HCT116 (cell line): ENCODE data around the gene PCBP3. TPM values are rescaled to one million over a fixed set of nuclear protein-coding genes. Genes with fewer than 3 reads are reported as not detected.

ENCODE experiments used
- ATAC-seq: fragments of 200-7000 bp; cut with Tn5 transposase; 2 replicates; pipeline ENCODE4 v1.9.1; 2020; ENCODE audit warnings: mild to moderate bottlenecking, moderate library complexity
- BruUV-seq: library from RNA; stranded (reverse); fragments of 400-500 nt; replicated peaks from 2 replicates; lab custom pipeline; 2021; lab: Mats Ljungman, UMichigan
- CTCF ChIA-PET: fragments of 300-600 bp; sonication (Branson Sonifier 250); formaldehyde crosslinking; loops from one replicate; lab custom pipeline; 2021; ENCODE audit warnings: antibody characterized with exemption; lab: Charles Lee
- POLR2A ChIA-PET: fragments of 300-600, 350-600 bp; sonication (Branson Sonifier 250); formaldehyde crosslinking; loops from one replicate; lab custom pipeline; 2021; ENCODE audit warnings: antibody characterized with exemption; lab: Charles Lee
- RAD21 ChIA-PET, 2 experiments: fragments of 300-600 bp; sonication (Branson Sonifier 250); formaldehyde crosslinking; loops; one replicate each; lab custom pipeline; 2023; ENCODE audit warnings: low total read pairs in 2 of 2; ENCODE audit not compliant: uncharacterized antibody in 2 of 2, unreplicated experiment in 2 of 2, low non-redundant PET in 1 of 2; lab: Charles Lee
- DNase-seq: peaks from one replicate; pipeline ENCODE4 v3.0.0-alpha.2; 2010; ENCODE audit warnings: low read depth, low spot score
- H2AFZ ChIP-seq: fragments of 200-600 bp; shearing (Covaris generic), sonication (generic); 2 replicates; pipeline ENCODE4 v1.6.1; 2017; ENCODE audit warnings: low read depth, mixed run types, mixed read lengths, antibody characterized with exemption, low read length; ENCODE audit not compliant: poor library complexity, severe bottlenecking
- H3K27ac ChIP-seq: 2 replicates; pipeline ENCODE4 v1.5.1; 2012; ENCODE audit warnings: low read depth, low read length
- H3K27me3 ChIP-seq: fragments of 200-600 bp; sonication (generic); 2 replicates; pipeline ENCODE4 v1.6.1; 2016; ENCODE audit warnings: mixed run types, low read length, mixed read lengths; ENCODE audit not compliant: insufficient read depth
- H3K36me3 ChIP-seq, 2 experiments: fragments of 200-500 bp in 1 of 2; fragments of 200-600 bp in 1 of 2; sonication (Bioruptor generic) in 1 of 2; sonication (generic) in 1 of 2; 2 replicates each; pipeline versions ENCODE4 v1.5.1 to v1.6.1; 2014 to 2016; ENCODE audit warnings: low read length in 2 of 2, inconsistent platforms in 1 of 2, mixed read lengths in 1 of 2, mixed run types in 1 of 2; ENCODE audit not compliant: insufficient read depth in 2 of 2, control insufficient read depth in 1 of 2
- H3K4me1 ChIP-seq, 2 experiments: fragments of 200-600 bp in 1 of 2; sonication (generic) in 1 of 2; 2 replicates each; pipeline versions ENCODE4 v1.5.1 to v1.6.1; 2012 to 2017; ENCODE audit warnings: low read length in 2 of 2, inconsistent platforms in 1 of 2, mild to moderate bottlenecking in 1 of 2, mixed read lengths in 1 of 2, mixed run types in 1 of 2, moderate library complexity in 1 of 2; ENCODE audit not compliant: insufficient read depth in 2 of 2, control insufficient read depth in 1 of 2
- H3K4me2 ChIP-seq: fragments of 200-600 bp; sonication (generic); 2 replicates; pipeline ENCODE4 v1.6.1; 2017; ENCODE audit warnings: mixed run types, low read length, mixed read lengths
- H3K4me3 ChIP-seq, 2 experiments: fragments of 200-600 bp in 1 of 2; sonication (generic) in 1 of 2; replicated peaks in 1 of 2; 2 replicates each; pipeline ENCODE4 v1.5.1; 2011 to 2016; ENCODE audit warnings: low read length in 2 of 2, control low read depth in 1 of 2, low read depth in 1 of 2, mild to moderate bottlenecking in 1 of 2, mixed read lengths in 1 of 2, mixed run types in 1 of 2
- H3K79me2 ChIP-seq: fragments of 200-600 bp; sonication (generic); 2 replicates; pipeline ENCODE4 v1.6.1; 2017; ENCODE audit warnings: mild to moderate bottlenecking, mixed run types, low read length, moderate library complexity, mixed read lengths; ENCODE audit not compliant: insufficient read depth
- H3K9ac ChIP-seq: fragments of 200-600 bp; sonication (generic); 2 replicates; pipeline ENCODE4 v1.6.1; 2016; ENCODE audit warnings: low read length, mixed read lengths
- H3K9me2 ChIP-seq: fragments of 200-600 bp; sonication (generic), shearing (Covaris generic); 2 replicates; pipeline ENCODE4 v1.6.1; 2017; ENCODE audit warnings: mixed run types, mild to moderate bottlenecking, moderate library complexity; ENCODE audit not compliant: insufficient read depth
- H3K9me3 ChIP-seq, 2 experiments: fragments of 200-500 bp in 1 of 2; fragments of 200-600 bp in 1 of 2; sonication (Bioruptor generic) in 1 of 2; sonication (generic) in 1 of 2; 2 replicates each; pipeline ENCODE4 v1.6.1; 2014 to 2017; ENCODE audit warnings: low read length in 2 of 2, mixed read lengths in 2 of 2, inconsistent platforms in 1 of 2, low read depth in 1 of 2, mild to moderate bottlenecking in 1 of 2, mixed run types in 1 of 2, moderate library complexity in 1 of 2; ENCODE audit not compliant: control insufficient read depth in 1 of 2, insufficient read depth in 1 of 2
- H4K20me1 ChIP-seq: fragments of 200-600 bp; sonication (generic), shearing (Covaris generic); 2 replicates; pipeline ENCODE4 v1.6.1; 2017; ENCODE audit warnings: mixed run types, mild to moderate bottlenecking, moderate library complexity; ENCODE audit not compliant: insufficient read depth
- EGR1 ChIP-seq: IDR thresholded peaks from 2 replicates; pipeline ENCODE4 v1.6.1; 2012; ENCODE audit warnings: low read depth
- EZH2 ChIP-seq: fragments of 200-600 bp; sonication (generic); IDR thresholded peaks from 2 replicates; pipeline ENCODE4 v1.6.1; 2017; ENCODE audit warnings: antibody characterized with exemption, mixed run types
- FOSL1 ChIP-seq: IDR thresholded peaks from 2 replicates; pipeline ENCODE4 v1.6.1; 2012; ENCODE audit warnings: low read depth
- RAD21 ChIP-seq: IDR thresholded peaks from 2 replicates; pipeline ENCODE4 v1.6.1; 2012; ENCODE audit warnings: low read depth, mild to moderate bottlenecking
- SIN3A ChIP-seq: IDR thresholded peaks from 2 replicates; pipeline ENCODE4 v1.6.1; 2012; ENCODE audit warnings: low read depth
- SRF ChIP-seq: IDR thresholded peaks from 2 replicates; pipeline ENCODE4 v1.6.1; 2012; ENCODE audit warnings: low read depth
- YY1 ChIP-seq: IDR thresholded peaks from 2 replicates; pipeline ENCODE4 v1.6.1; 2011; ENCODE audit warnings: low read length, low read depth, moderate library complexity, mild to moderate bottlenecking; ENCODE audit not compliant: insufficient replicate concordance; ENCODE audit errors: extremely low read depth
- ZFX ChIP-seq: fragments of 450-650 bp; IDR thresholded peaks from 2 replicates; pipeline ENCODE4 v1.6.1; 2017
- intact Hi-C: fragments of 100-400 bp; cut with micrococcal nuclease; formaldehyde crosslinking; loops from 2 replicates; pipeline ENCODE4 v1.10.0; 2022
- total RNA-seq: library from RNA; stranded (reverse); gene quantifications from one replicate; pipeline ENCODE4 v1.2.1, GENCODE V29; 2021; ENCODE audit not compliant: unreplicated experiment
- TF ChIP-seq, protein P1 (sequence below): IDR thresholded peaks from 2 replicates; pipeline ENCODE4 v1.6.1; 2012
- TF ChIP-seq, protein P2 (sequence below): IDR thresholded peaks from 2 replicates; pipeline ENCODE4 v1.6.1; 2011; ENCODE audit warnings: mild to moderate bottlenecking, low read length, moderate library complexity; ENCODE audit not compliant: insufficient replicate concordance; ENCODE audit errors: extremely low read depth
- TF ChIP-seq, protein P3 (sequence below): IDR thresholded peaks from 2 replicates; pipeline ENCODE4 v1.6.1; 2012; ENCODE audit warnings: low read depth

Gene PCBP3
- total RNA-seq, 1 experiment from 2014 or later = 3.1 TPM

DNA sequence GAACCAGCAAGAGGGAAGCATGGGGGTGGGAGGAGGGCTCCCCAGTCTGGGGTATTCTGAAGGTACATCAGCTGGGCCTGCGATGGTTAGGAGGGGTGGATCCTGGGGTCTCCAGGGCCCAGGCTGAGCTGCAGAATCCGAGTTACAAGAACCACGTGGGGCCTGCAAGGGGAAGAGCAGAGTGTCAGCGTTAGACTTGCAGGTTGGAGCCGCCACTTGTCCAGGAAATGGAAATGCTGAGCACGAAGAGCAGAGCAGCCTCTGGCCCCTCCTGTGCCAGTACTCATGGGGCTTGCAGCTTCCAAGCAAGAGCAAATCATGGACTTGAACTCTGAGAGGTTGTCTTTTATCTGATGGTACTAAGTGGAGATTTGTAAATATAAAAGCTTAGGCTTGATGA, 290.6 kb downstream of the PCBP3 start:
- DNase-seq = no peak
- H3K9me2 ChIP-seq = no peaks in the 10 kb centered on the region
- TF ChIP-seq, protein P1, sequence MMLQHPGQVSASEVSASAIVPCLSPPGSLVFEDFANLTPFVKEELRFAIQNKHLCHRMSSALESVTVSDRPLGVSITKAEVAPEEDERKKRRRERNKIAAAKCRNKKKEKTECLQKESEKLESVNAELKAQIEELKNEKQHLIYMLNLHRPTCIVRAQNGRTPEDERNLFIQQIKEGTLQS = no peak
- TF ChIP-seq YY1 (no peak), FOSL1 (no peak), EGR1 (no peak), SRF (no peak), SIN3A (no peak), EZH2 (no peak), RAD21 (no peak), ZFX (no peak)
- TF ChIP-seq, protein P2, sequence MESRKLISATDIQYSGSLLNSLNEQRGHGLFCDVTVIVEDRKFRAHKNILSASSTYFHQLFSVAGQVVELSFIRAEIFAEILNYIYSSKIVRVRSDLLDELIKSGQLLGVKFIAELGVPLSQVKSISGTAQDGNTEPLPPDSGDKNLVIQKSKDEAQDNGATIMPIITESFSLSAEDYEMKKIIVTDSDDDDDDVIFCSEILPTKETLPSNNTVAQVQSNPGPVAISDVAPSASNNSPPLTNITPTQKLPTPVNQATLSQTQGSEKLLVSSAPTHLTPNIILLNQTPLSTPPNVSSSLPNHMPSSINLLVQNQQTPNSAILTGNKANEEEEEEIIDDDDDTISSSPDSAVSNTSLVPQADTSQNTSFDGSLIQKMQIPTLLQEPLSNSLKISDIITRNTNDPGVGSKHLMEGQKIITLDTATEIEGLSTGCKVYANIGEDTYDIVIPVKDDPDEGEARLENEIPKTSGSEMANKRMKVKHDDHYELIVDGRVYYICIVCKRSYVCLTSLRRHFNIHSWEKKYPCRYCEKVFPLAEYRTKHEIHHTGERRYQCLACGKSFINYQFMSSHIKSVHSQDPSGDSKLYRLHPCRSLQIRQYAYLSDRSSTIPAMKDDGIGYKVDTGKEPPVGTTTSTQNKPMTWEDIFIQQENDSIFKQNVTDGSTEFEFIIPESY = no peak
- TF ChIP-seq, protein P3, sequence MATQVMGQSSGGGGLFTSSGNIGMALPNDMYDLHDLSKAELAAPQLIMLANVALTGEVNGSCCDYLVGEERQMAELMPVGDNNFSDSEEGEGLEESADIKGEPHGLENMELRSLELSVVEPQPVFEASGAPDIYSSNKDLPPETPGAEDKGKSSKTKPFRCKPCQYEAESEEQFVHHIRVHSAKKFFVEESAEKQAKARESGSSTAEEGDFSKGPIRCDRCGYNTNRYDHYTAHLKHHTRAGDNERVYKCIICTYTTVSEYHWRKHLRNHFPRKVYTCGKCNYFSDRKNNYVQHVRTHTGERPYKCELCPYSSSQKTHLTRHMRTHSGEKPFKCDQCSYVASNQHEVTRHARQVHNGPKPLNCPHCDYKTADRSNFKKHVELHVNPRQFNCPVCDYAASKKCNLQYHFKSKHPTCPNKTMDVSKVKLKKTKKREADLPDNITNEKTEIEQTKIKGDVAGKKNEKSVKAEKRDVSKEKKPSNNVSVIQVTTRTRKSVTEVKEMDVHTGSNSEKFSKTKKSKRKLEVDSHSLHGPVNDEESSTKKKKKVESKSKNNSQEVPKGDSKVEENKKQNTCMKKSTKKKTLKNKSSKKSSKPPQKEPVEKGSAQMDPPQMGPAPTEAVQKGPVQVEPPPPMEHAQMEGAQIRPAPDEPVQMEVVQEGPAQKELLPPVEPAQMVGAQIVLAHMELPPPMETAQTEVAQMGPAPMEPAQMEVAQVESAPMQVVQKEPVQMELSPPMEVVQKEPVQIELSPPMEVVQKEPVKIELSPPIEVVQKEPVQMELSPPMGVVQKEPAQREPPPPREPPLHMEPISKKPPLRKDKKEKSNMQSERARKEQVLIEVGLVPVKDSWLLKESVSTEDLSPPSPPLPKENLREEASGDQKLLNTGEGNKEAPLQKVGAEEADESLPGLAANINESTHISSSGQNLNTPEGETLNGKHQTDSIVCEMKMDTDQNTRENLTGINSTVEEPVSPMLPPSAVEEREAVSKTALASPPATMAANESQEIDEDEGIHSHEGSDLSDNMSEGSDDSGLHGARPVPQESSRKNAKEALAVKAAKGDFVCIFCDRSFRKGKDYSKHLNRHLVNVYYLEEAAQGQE = no peak
- H3K9me3 ChIP-seq = no peaks in the 10 kb centered on the region
- no peaks in the 10 kb centered on the region for H3K27me3 ChIP-seq
- no peaks in the 10 kb centered on the region for H3K4me1 ChIP-seq
- no peaks in the 10 kb centered on the region for H4K20me1 ChIP-seq
- ChIA-PET RAD21 (no interaction called here), CTCF (no interaction called here), POLR2A (no interaction called here)
- H3K27ac ChIP-seq = no peak overlapping the region
- no peak overlapping the region for H3K4me3 ChIP-seq
- no peak overlapping the region for H3K9ac ChIP-seq
- H3K79me2 ChIP-seq = no peaks in the 10 kb centered on the region
- H2AFZ ChIP-seq = no peak overlapping the region
- BruUV-seq = no TSS peak
- H3K4me2 ChIP-seq = no peak overlapping the region
- no peak for ATAC-seq
- no peaks in the 10 kb centered on the region for H3K36me3 ChIP-seq
- intact Hi-C loops = no loop called here
